Mammary epithelial cell (primary cell): Measurements from ENCODE around the gene NCAPD3.

Source experiments
- CTCF ChIP-seq, 2 donors: IDR thresholded peaks in 1 of 2; conservative IDR thresholded peaks in 1 of 2; 2 replicates each; pipeline ENCODE4 v1.5.1; 2011 to 2012; ENCODE audit warnings: inconsistent platforms in 2 of 2, low read length in 2 of 2, mild to moderate bottlenecking in 2 of 2, control low read depth in 1 of 2, low read depth in 1 of 2; ENCODE audit not compliant: insufficient read depth in 1 of 2; ENCODE audit errors: extremely low read depth in 1 of 2
- EZH2 ChIP-seq: IDR thresholded peaks from 2 replicates; pipeline ENCODE4 v1.6.1; 2012; ENCODE audit warnings: low read length, inconsistent platforms, borderline replicate concordance

- TF ChIP-seq CTCF (conservative IDR thresholded peaks at IDR 0.05 in 1 of 2, IDR thresholded peaks at IDR 0.05 in 1 of 2; ENCODE audit: extremely low read depth in 1 of 2, insufficient read depth in 1 of 2, low read depth in 1 of 2, low read length in 2 of 2) = no peak
- TF ChIP-seq EZH2 = no peak
Measured at GRCh38 chr11:134118006-134118405, 105.8 kb downstream of the NCAPD3 start.
